Fibroblast of lung (primary cell): Measurements from ENCODE around the gene EXOSC5. TPM values are rescaled to one million over a fixed set of nuclear protein-coding genes. Genes with fewer than 3 reads are reported as not detected.

Experiments
- DNase-seq, 2 donors: peaks; one replicate each; pipeline versions ENCODE4 v3.0.0 to v3.0.0-alpha.2; 2010; ENCODE audit warnings: low read depth in 2 of 2
- H2AFZ ChIP-seq: 2 replicates; pipeline ENCODE4 v1.5.1; 2012; ENCODE audit warnings: low read length, control low read depth, inconsistent platforms
- H3K27ac ChIP-seq: 2 replicates; pipeline ENCODE4 v1.5.1; 2011; ENCODE audit warnings: low read length, control low read depth; ENCODE audit not compliant: insufficient read depth
- H3K27me3 ChIP-seq: 2 replicates; pipeline ENCODE4 v1.5.1; 2011; ENCODE audit warnings: mild to moderate bottlenecking, low read length; ENCODE audit not compliant: control insufficient read depth, insufficient read depth
- H3K36me3 ChIP-seq: 2 replicates; pipeline ENCODE4 v1.5.1; 2011; ENCODE audit warnings: low read length; ENCODE audit not compliant: control insufficient read depth, insufficient read depth
- H3K4me1 ChIP-seq: 2 replicates; pipeline ENCODE4 v1.5.1; 2011; ENCODE audit warnings: low read length; ENCODE audit not compliant: control insufficient read depth, insufficient read depth; ENCODE audit errors: extremely low read depth
- H3K4me2 ChIP-seq: 2 replicates; pipeline ENCODE4 v1.5.1; 2011; ENCODE audit warnings: low read length, control low read depth; ENCODE audit not compliant: insufficient read depth; ENCODE audit errors: extremely low read depth
- H3K4me3 ChIP-seq, 4 experiments: fragments of 200-600 bp in 1 of 4; sonication (generic) in 1 of 4; replicated peaks in 1 of 4; 2 replicates each; pipeline ENCODE4 v1.5.1; 2011 to 2016; ENCODE audit warnings: low read length in 4 of 4, low read depth in 3 of 4, mild to moderate bottlenecking in 3 of 4, control low read depth in 2 of 4, inconsistent platforms in 1 of 4, mixed read lengths in 1 of 4; ENCODE audit not compliant: insufficient read depth in 1 of 4; ENCODE audit errors: control extremely low read depth in 1 of 4
- H3K79me2 ChIP-seq: 2 replicates; pipeline ENCODE4 v1.5.1; 2012; ENCODE audit warnings: mild to moderate bottlenecking, low read length, inconsistent platforms; ENCODE audit not compliant: control insufficient read depth, insufficient read depth
- H3K9ac ChIP-seq: 2 replicates; pipeline ENCODE4 v1.5.1; 2011; ENCODE audit warnings: mild to moderate bottlenecking, low read length, control low read depth; ENCODE audit not compliant: insufficient read depth
- H3K9me3 ChIP-seq: 2 replicates; pipeline ENCODE4 v1.5.1; 2012; ENCODE audit warnings: low read depth, low read length; ENCODE audit not compliant: control insufficient read depth, insufficient read depth
- H4K20me1 ChIP-seq: 2 replicates; pipeline ENCODE4 v1.5.1; 2011; ENCODE audit warnings: low read length; ENCODE audit not compliant: control insufficient read depth, insufficient read depth; ENCODE audit errors: extremely low read depth
- EZH2 ChIP-seq: IDR thresholded peaks from 2 replicates; pipeline ENCODE4 v1.5.1; 2012; ENCODE audit warnings: low read length, control low read depth, mild to moderate bottlenecking; ENCODE audit errors: missing control alignments
- polyA plus RNA-seq, 2 donors: library from polyadenylated mRNA; depleted of rRNA in 1 of 2; stranded (reverse) in 1 of 2; unstranded in 1 of 2; fragments of >200 nt; gene quantifications; 2 replicates each; pipeline ENCODE4 v1.2.1, GENCODE V29; 2011 to 2012; ENCODE audit warnings: missing spikeins in 1 of 2
- total RNA-seq: library from RNA; depleted of rRNA; stranded (reverse); fragments of >200 nt; gene quantifications from 2 replicates; pipeline ENCODE4 v1.2.1, GENCODE V29; 2014
- TF ChIP-seq, protein P1 (sequence below), 2 donors: IDR thresholded peaks in 1 of 2; conservative IDR thresholded peaks in 1 of 2; 1 replicate in 1 of 2; 2 replicates in 1 of 2; pipeline ENCODE4 v1.5.1; 2011 to 2012; ENCODE audit warnings: low read length in 2 of 2, control low read depth in 1 of 2, inconsistent platforms in 1 of 2, low read depth in 1 of 2, mild to moderate bottlenecking in 1 of 2

EXOSC5 gene
- total and polyA plus RNA-seq, 2 donors (not counting 1 experiment from before 2014, with no cell fraction given), result 5.0 to 10.7 TPM

DNA sequence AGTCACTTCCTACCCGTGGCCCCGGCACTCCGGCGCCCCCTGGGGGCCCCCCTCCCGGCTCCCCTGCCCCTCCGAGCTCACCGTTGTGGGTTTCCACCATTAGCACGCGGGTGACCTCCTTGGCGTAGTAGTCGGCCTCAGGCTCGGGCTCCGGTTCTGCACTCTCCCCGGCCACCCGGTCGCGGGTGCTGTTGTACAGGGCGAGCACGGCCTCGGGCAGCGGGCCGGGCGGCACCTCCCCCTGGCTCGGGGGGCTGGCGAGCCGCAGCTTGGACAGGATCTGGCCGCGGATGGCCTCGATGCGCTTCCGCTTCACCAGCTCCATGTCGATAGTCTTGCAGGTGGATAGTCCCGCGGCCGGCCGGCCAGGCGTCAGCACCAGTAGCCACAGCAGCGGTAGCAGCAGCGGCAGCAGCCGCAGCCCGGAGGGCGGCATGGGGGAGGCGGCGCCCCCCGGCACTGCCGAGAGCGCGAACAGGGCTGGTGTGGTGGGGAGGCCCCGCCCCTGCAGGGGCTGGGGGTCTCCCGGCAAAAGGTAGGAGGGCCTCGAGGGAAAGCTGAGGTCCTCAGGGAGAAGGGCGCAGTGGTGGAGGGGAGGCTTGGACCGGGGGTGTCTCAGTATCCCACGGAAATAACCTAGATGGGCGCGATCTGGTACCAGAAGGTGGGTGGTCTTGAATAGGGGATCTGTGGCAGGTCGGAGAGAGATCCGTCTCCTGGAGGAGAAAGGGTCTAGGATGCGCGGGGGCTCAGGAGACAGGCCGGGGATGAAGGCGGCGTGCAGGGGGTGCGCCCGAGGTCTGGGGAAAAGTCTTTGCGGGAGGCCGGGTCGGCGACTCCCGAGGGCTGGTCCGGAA is 44.3 kb downstream of the EXOSC5 start:
- Histone ChIP-seq H3K9me3 (no peaks in the 10 kb centered on the region), H3K9ac (peak overlapping the region; percentile 69), H3K4me1 (peaks cover 5% of the 10 kb centered on the region), H3K79me2 (peaks cover 28% of the 10 kb centered on the region), H4K20me1 (peaks cover 1% of the 10 kb centered on the region), H3K36me3 (peaks cover 2% of the 10 kb centered on the region), H3K27ac (peak overlapping the region; percentile 67), H3K27me3 (no peaks in the 10 kb centered on the region), H3K4me2 (peak overlapping the region; percentile 98), H2AFZ (no peak overlapping the region), H3K4me3 (peak overlapping the region; percentile 80 to 92 (median 87))
- TF ChIP-seq EZH2, result no peak
- TF ChIP-seq, protein P1, sequence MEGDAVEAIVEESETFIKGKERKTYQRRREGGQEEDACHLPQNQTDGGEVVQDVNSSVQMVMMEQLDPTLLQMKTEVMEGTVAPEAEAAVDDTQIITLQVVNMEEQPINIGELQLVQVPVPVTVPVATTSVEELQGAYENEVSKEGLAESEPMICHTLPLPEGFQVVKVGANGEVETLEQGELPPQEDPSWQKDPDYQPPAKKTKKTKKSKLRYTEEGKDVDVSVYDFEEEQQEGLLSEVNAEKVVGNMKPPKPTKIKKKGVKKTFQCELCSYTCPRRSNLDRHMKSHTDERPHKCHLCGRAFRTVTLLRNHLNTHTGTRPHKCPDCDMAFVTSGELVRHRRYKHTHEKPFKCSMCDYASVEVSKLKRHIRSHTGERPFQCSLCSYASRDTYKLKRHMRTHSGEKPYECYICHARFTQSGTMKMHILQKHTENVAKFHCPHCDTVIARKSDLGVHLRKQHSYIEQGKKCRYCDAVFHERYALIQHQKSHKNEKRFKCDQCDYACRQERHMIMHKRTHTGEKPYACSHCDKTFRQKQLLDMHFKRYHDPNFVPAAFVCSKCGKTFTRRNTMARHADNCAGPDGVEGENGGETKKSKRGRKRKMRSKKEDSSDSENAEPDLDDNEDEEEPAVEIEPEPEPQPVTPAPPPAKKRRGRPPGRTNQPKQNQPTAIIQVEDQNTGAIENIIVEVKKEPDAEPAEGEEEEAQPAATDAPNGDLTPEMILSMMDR (conservative IDR thresholded peaks at IDR 0.05 in 1 of 2, IDR thresholded peaks at IDR 0.05 in 1 of 2; ENCODE audit: low read depth in 1 of 2, low read length in 2 of 2), result peak; percentile 40 to 41
- peak; percentile 44 to 48 for DNase-seq

DNA sequence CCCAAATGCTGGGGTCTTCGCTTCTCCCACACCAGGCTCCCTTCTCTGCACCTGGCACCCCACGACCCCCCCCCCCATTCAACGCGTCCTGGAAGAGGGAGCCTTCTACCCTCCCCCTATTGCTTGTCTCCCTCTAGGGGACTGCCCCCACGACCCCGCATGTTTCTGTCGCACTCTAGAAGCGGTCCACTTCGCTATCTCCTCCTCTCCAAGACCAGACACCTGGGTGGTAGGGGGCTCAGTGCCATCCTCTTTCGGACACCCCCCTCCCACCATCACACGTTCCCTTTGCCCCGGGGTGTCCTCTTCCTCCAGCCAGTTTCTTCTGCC is 44.9 kb downstream of the EXOSC5 start:
- H3K9me3 ChIP-seq, result no peaks in the 10 kb centered on the region
- H3K36me3 ChIP-seq, result peaks cover 2% of the 10 kb centered on the region
- DNase-seq, result no peak
- peaks cover 28% of the 10 kb centered on the region for H3K79me2 ChIP-seq
- H3K4me2 ChIP-seq, result peak overlapping the region; percentile 98
- H3K27ac ChIP-seq, result peak overlapping the region; percentile 67
- peaks cover 5% of the 10 kb centered on the region for H3K4me1 ChIP-seq
- no peaks in the 10 kb centered on the region for H3K27me3 ChIP-seq
- H3K4me3 ChIP-seq, result peak overlapping the region; percentile 80 to 92 (median 87)
- H2AFZ ChIP-seq, result no peak overlapping the region
- H3K9ac ChIP-seq, result peak overlapping the region; percentile 69
- TF ChIP-seq, protein P1 (conservative IDR thresholded peaks at IDR 0.05 in 1 of 2, IDR thresholded peaks at IDR 0.05 in 1 of 2; ENCODE audit: low read depth in 1 of 2, low read length in 2 of 2), result no peak
- TF ChIP-seq EZH2, result no peak
- H4K20me1 ChIP-seq, result peaks cover 1% of the 10 kb centered on the region

DNA sequence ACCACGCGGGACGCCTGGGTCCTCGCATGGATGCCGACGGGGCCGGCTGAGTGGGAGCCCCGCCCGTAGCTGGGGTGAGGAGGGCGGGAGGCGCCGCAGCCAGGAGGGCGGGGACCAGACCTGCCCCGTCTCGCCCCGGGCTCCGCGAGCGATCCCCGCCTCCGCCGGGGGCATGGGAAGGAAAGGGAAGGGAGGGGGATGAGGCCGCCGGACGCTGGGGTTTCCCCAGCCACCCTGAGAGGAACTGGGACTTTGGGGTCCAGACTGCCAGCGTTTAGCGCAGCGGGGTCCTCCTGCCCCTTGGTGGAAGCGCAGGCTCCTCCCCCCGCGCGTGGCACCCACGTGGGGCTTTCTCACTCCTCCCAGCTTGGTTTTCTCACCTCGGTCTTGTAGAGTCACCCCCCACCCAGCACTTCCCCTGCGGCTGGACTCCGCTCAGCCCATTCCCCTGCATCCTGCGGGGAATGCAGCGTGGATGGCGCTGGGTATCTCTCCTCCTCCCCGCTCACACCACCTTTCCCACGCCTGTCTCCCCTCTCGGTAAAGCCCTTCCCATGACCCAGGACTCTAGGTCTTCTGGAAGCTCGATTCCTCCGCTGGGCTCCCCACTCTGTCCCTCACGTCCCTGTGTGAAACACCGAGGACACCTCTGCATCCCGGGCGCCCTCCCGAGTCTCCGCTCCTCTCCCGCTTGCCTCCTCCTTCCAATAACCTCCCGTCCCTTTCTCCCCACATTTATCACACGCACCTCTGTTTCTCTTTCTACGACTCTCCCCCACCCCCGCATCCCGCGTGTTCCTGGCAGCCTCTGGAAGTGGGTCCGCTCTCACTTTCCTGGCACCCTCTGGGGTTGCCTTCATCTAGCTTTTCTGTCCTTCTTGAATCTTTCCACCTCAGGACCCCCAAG is 45.6 kb downstream of the EXOSC5 start:
- peaks cover 5% of the 10 kb centered on the region for H3K4me1 ChIP-seq
- H3K4me3 ChIP-seq, result peak overlapping the region; percentile 80 to 92 (median 87)
- peaks cover 2% of the 10 kb centered on the region for H3K36me3 ChIP-seq
- H3K9me3 ChIP-seq, result no peaks in the 10 kb centered on the region
- H2AFZ ChIP-seq, result peak overlapping the region; percentile 26
- peak overlapping the region; percentile 69 for H3K9ac ChIP-seq
- no peak for TF ChIP-seq EZH2
- TF ChIP-seq, protein P1 (conservative IDR thresholded peaks at IDR 0.05 in 1 of 2, IDR thresholded peaks at IDR 0.05 in 1 of 2; ENCODE audit: low read depth in 1 of 2, low read length in 2 of 2), result no peak
- H3K4me2 ChIP-seq, result peak overlapping the region; percentile 98
- peak overlapping the region; percentile 56 for H3K27ac ChIP-seq
- peaks cover 28% of the 10 kb centered on the region for H3K79me2 ChIP-seq
- peaks cover 1% of the 10 kb centered on the region for H4K20me1 ChIP-seq
- peak in 1 of 2 donors; percentile 64 for DNase-seq
- H3K27me3 ChIP-seq, result no peaks in the 10 kb centered on the region
